DND-41 (cell line): ENCODE results near the gene IQGAP2.

Experiments used
- ATAC-seq: fragments of 200-7000 bp; cut with Tn5 transposase; 3 replicates; pipeline ENCODE4 v1.9.1; 2021; ENCODE audit warnings: low read depth; ENCODE audit not compliant: insufficient read depth
- DNase-seq: peaks from one replicate; pipeline ENCODE4 v3.0.0-alpha.2; 2020
- H2AFZ ChIP-seq: 2 replicates; pipeline ENCODE4 v1.6.0; 2012; ENCODE audit warnings: low read depth, low read length
- H3K27ac ChIP-seq: 2 replicates; pipeline ENCODE4 v1.5.1; 2012; ENCODE audit warnings: low read length, inconsistent platforms
- H3K27me3 ChIP-seq: fragments of 200-600 bp; sonication (generic); 2 replicates; pipeline ENCODE4 v1.6.0; 2012; ENCODE audit warnings: low read length, mild to moderate bottlenecking, inconsistent platforms; ENCODE audit not compliant: insufficient read depth, poor library complexity
- H3K36me3 ChIP-seq: 2 replicates; pipeline ENCODE4 v1.5.1; 2012; ENCODE audit warnings: low read length, inconsistent platforms; ENCODE audit not compliant: insufficient read depth
- H3K4me1 ChIP-seq: 2 replicates; pipeline ENCODE4 v1.5.1; 2012; ENCODE audit warnings: mild to moderate bottlenecking, low read length; ENCODE audit not compliant: insufficient read depth
- H3K4me2 ChIP-seq: 2 replicates; pipeline ENCODE4 v1.6.0; 2012; ENCODE audit warnings: mild to moderate bottlenecking, moderate library complexity, low read length, inconsistent platforms; ENCODE audit not compliant: insufficient read depth
- H3K4me3 ChIP-seq, 2 experiments: fragments of 200-600 bp in 1 of 2; shearing (Covaris generic) in 1 of 2; 2 replicates each; pipeline ENCODE4 v1.5.1; 2012 to 2016; ENCODE audit warnings: inconsistent platforms in 2 of 2, low read length in 2 of 2, mild to moderate bottlenecking in 2 of 2, low read depth in 1 of 2, moderate library complexity in 1 of 2
- H3K79me2 ChIP-seq: 2 replicates; pipeline ENCODE4 v1.6.0; 2012; ENCODE audit warnings: low read length, inconsistent platforms; ENCODE audit not compliant: insufficient read depth
- H3K9ac ChIP-seq: 2 replicates; pipeline ENCODE4 v1.6.0; 2012; ENCODE audit warnings: low read depth, mild to moderate bottlenecking, inconsistent platforms, low read length, moderate library complexity
- H3K9me3 ChIP-seq: 2 replicates; pipeline ENCODE4 v1.5.1; 2012; ENCODE audit warnings: low read length, moderate library complexity, mild to moderate bottlenecking, inconsistent platforms; ENCODE audit not compliant: insufficient read depth, severe bottlenecking
- H4K20me1 ChIP-seq: 2 replicates; pipeline ENCODE4 v1.6.0; 2012; ENCODE audit warnings: low read length; ENCODE audit not compliant: insufficient read depth
- CTCF ChIP-seq: IDR thresholded peaks from 2 replicates; pipeline ENCODE4 v1.5.1; 2012; ENCODE audit warnings: borderline replicate concordance, low read length, moderate library complexity, mild to moderate bottlenecking; ENCODE audit not compliant: poor library complexity, severe bottlenecking; ENCODE audit errors: extremely low read depth
- EZH2 ChIP-seq: IDR thresholded peaks from 3 replicates; pipeline ENCODE4 v1.6.1; 2012; ENCODE audit warnings: borderline replicate concordance, low read depth, mild to moderate bottlenecking, moderate library complexity, low read length, inconsistent platforms; ENCODE audit not compliant: severe bottlenecking

IQGAP2 gene

DNA sequence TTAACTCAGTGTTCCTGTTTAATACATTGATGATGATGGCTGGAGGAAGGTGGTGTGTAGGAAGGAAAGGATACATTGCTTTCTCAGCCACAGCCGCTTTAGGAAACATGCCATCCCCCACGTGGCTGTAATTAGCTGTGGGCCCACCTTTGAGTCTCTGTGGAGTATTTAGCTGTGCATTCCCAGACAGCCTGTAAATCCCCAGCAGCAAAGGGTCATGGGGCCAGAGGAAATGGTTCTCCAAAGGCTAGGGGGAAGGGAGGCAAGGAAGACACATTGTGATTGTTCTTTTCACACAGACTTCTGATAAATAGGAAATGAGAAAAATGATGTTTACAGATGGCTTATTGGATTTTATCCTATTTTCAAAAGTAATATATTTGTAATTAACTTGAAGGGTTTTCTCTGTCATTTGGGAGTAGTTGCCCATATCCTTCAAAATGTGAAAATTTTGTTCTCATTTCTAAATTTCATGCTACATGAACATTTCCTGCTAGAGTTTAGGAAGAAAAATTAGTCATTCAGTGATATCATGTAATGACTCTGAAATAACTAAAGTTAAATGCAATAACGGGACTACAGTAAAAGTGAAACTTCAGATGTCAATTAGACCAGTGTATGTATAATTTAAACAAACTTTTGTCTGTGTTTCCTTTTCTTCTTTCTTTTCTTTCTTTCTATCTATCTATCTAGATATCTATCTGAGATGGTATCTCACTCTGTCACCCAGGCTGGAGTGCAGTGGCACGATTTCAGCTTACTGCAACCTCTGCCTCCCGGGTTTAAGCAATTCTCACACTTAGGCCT lies 288.6 kb downstream of the IQGAP2 start:
- Histone ChIP-seq H3K27ac (no peak overlapping the region), H3K4me2 (no peak overlapping the region), H3K9me3 (no peaks in the 10 kb centered on the region), H3K9ac (no peak overlapping the region), H3K36me3 (no peaks in the 10 kb centered on the region), H4K20me1 (no peaks in the 10 kb centered on the region), H2AFZ (no peak overlapping the region), H3K4me3 (no peak overlapping the region), H3K4me1 (no peaks in the 10 kb centered on the region), H3K79me2 (no peaks in the 10 kb centered on the region), H3K27me3 (no peaks in the 10 kb centered on the region)
- TF ChIP-seq CTCF: no peak
- TF ChIP-seq EZH2: no peak
- DNase-seq: no peak
- no peak for ATAC-seq

GRCh38 chr5:76692274-76692540 lies 289.1 kb downstream of the IQGAP2 start:
- Histone ChIP-seq H3K4me2 (no peak overlapping the region), H3K4me1 (no peaks in the 10 kb centered on the region), H3K4me3 (no peak overlapping the region), H3K36me3 (no peaks in the 10 kb centered on the region), H3K9me3 (no peaks in the 10 kb centered on the region), H3K27ac (no peak overlapping the region), H3K27me3 (no peaks in the 10 kb centered on the region), H2AFZ (no peak overlapping the region), H4K20me1 (no peaks in the 10 kb centered on the region), H3K9ac (no peak overlapping the region), H3K79me2 (no peaks in the 10 kb centered on the region)
- no peak for DNase-seq
- TF ChIP-seq EZH2 (no peak), CTCF (no peak)
- ATAC-seq: no peak

DNA sequence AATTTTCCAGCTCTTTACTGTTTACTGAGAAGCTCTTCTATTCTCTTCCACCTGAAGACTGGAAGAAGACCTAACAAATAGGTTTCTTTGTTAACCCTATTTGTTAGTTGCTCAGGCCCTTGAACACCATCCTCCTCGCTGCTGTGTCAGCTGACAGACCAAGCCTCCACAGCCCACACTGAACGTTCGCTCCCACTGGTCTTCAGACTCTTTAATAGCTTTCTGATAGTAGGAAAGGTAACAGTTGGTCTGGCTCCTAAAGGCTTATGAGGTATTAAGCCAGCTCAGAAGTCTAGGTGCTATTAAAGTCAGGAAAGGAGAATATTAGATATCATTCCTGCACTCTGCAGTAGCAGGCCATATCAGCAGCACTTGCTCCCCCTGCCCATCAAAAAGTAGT lies 289.6 kb downstream of the IQGAP2 start:
- H2AFZ ChIP-seq: no peak overlapping the region
- H3K79me2 ChIP-seq: no peaks in the 10 kb centered on the region
- no peak overlapping the region for H3K9ac ChIP-seq
- H3K4me2 ChIP-seq: no peak overlapping the region
- H3K36me3 ChIP-seq: no peaks in the 10 kb centered on the region
- no peaks in the 10 kb centered on the region for H3K27me3 ChIP-seq
- no peaks in the 10 kb centered on the region for H3K4me1 ChIP-seq
- H4K20me1 ChIP-seq: no peaks in the 10 kb centered on the region
- H3K27ac ChIP-seq: no peak overlapping the region
- no peak for DNase-seq
- ATAC-seq: no peak
- no peak overlapping the region for H3K4me3 ChIP-seq
- no peaks in the 10 kb centered on the region for H3K9me3 ChIP-seq
- no peak for TF ChIP-seq EZH2
- TF ChIP-seq CTCF: no peak
